Cardiac septum (tissue), 1 donor: Measurements from ENCODE around the gene CDH24. TPM values are rescaled to one million over a fixed set of nuclear protein-coding genes. Genes with fewer than 3 reads are reported as not detected.
"Not testable (repeated sequence)": the region's sequence is repeated elsewhere in the genome, so short reads cannot be mapped to it uniquely, and the experiment has no call there.

Experiments used
- DNase-seq: peaks from one replicate; pipeline ENCODE4 v3.0.0-alpha.2; 2020; ENCODE audit warnings: low spot score
- intact Hi-C: fragments of 100-400 bp; cut with DNase I; formaldehyde crosslinking; loops from one replicate; pipeline ENCODE4 v1.14.0; 2022
- total RNA-seq: library from RNA; stranded (reverse); fragmentation: NEBNext Ultra II Directional; extraction: Animal tissue kit (Norgen Biotek cat#: 25700); gene quantifications from one replicate; pipeline ENCODE4 v1.2.1, GENCODE V29; 2021
- donor health status: DM: no; HTN: no; CAD: no.

Gene CDH24
- total RNA-seq, 1 donor from 2014 or later: 2.6 TPM

DNA sequence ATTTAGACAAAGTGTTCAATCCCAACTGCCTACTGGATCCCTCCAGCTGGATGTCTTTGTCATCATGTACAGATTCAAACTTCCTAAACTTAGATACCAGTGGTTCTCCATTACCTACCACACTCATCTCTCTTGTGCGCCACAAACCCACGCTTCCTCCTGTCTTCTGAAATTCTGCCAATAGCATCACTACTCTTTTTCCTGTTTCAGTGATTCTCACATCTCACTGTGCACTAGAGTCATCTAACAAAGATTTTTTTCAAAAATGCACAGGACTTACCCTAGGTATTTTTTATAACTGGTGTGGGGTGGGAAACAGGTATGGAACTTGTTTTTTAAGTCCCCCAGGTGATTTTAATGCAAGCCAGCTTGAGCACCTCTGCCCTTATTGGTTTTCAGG, 28.5 kb downstream of the CDH24 start:
- intact Hi-C loops: no loop called here

DNA sequence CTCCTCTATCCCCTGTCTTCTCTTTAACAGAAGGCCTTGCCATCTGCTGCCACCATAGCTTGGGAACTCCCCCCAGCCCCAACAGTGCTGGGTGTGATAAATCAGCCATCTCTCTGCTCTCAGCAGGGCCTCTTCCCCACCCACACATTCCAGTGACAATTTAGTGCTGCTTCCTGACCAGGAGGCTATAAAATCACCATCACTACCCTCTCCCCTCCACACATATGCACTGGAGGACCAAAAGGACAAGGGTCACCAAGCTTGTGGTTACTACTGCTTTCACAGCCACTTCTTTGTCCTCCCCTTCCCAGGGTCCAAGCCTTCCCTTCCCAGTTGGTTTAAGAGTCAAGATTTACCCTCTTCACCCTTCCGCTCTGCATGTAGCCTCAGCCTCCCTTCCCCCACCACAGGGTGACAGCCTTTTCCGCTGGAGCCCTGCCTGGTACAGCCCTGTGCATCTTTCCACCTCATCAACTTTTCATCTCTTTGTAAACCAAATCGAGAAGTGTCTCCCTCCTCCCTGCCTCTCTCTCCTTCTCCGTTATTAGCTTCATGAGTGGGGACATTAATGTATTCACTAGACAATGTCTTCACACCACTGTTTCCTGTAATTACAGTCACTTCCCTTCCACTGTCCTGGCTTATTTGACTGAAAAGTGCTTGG, 32.0 kb downstream of the CDH24 start:
- intact Hi-C loops: no loop called here

More for the DNA sequence above, 28.5 kb downstream of the CDH24 start:
- DNase-seq: no peak

DNA sequence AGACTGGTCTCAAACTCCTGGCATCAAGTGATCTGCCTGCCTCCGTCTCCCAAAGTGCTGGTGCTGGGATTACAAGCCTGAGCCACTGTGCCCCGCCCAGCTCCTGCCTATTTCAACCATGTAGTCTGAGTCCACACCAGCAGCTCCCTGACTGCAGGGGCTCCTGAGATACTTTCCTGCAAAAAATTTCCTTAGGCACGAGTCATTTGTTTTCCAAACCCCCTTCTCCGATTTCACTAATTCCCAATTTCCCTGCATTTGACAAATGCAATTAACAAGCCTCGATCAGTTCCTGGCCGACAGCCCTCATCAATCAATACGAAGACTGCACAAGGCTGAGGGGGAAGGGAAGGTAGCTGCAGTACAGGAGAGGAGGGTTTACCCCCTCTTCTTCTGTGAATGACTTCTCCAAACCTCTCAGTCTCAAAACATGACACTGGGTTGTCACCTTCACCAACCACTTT, 32.7 kb downstream of the CDH24 start:
- DNase-seq: no peak
- intact Hi-C loops: no loop called here

More for the DNA sequence above, 32.0 kb downstream of the CDH24 start:
- no peak for DNase-seq

DNA sequence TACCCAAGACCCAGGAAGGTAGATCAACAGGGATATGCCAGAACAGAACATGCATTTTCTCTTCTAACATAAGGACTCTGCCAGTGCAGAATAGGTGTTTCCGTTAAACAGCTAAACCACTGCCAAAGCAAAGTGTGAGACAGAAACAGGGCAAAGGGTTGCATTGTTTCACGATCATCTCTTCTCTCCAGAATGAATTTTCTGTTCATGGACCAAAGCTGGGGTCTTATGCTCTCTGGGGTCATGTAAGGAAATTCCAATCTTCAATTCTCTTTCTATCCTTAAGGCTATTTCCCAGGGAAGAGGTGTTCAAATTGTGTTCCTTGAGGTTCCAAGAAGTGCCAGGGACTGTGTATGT, 33.5 kb downstream of the CDH24 start:
- intact Hi-C loops: no loop called here
- DNase-seq: no peak

DNA sequence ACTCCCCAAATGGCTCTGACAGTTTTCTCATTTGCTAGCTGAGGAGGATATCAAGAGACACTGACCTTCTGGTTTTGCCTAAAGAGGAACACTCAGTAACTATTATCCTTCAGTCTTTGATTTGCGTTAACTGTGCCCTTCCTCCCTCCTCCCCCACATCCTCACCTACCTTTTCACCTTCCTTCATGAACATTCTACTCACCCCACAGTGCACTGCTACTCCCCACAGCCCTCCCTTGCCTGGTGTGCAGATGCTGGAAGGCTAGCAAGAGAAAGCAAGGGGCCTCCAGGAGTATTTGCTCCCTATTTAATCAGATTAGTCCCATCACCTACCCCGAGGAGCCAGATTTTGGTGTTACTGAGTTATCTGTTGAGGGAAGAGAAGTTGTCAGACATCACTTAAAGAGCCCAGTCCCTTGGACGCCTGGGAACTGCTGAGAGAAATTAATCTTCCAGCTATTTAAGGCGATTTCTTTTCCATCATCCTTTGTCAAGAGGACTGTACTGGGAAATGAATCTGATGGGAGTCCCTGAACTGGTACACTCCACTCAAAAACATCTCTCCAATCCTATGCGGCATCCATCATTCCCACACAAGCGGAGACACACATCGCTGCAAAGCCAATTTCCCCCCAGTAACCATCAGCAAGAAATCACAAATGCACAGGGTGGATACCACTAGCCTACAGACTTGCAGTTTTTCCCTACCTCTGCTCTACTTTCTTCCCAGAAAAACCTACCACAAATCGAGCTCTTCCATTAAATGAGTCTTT, 34.1 kb downstream of the CDH24 start:
- DNase-seq: no peak
- intact Hi-C loops: no loop called here

DNA sequence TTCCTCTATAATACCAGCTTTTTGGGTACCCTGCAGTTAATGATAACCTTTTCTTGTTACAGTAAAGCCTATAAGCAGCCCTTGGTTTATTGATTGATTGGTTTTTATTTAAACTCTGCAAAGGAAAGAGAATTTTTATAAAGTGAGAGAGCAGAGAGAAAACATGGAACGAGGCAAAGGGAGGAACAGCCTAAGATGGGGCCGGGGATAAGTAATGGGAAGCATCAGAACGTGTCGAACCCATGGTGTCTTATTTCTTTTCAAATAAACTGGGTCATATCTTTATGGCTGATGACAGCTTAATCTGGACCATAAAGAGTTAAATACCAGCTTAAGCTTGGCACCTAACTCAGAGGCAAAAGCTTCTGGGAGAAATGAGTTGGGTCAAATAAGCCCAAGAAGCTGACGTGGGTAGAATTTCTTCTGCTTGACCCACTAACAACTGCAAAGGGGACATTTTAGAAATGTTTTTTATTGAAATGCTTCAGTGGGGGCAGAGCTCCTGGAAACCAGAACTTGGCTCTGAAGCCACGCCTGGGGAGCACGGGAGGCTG, 35.4 kb downstream of the CDH24 start:
- no peak for DNase-seq
- intact Hi-C loops: no loop called here

DNA sequence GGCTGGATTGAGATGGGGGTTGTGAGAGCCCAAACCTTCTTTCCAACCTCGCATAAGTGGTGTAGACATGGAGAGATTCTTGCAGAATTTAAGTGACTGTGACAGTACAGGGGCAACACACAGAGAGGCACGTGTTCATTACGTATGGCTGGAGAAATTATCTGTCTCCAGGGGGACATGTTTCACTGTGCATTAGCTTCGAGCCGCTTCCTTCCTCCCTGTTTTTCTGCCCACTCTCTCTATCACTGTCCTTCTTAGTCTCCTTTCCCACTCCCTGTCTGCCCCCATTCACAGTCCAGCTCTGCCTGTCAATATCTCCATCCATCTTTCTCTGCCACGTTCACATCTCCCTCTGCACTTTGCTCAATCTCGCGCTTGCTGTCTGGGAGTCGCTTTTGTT, 35.9 kb downstream of the CDH24 start:
- no peak for DNase-seq
- intact Hi-C loops: no loop called here

DNA sequence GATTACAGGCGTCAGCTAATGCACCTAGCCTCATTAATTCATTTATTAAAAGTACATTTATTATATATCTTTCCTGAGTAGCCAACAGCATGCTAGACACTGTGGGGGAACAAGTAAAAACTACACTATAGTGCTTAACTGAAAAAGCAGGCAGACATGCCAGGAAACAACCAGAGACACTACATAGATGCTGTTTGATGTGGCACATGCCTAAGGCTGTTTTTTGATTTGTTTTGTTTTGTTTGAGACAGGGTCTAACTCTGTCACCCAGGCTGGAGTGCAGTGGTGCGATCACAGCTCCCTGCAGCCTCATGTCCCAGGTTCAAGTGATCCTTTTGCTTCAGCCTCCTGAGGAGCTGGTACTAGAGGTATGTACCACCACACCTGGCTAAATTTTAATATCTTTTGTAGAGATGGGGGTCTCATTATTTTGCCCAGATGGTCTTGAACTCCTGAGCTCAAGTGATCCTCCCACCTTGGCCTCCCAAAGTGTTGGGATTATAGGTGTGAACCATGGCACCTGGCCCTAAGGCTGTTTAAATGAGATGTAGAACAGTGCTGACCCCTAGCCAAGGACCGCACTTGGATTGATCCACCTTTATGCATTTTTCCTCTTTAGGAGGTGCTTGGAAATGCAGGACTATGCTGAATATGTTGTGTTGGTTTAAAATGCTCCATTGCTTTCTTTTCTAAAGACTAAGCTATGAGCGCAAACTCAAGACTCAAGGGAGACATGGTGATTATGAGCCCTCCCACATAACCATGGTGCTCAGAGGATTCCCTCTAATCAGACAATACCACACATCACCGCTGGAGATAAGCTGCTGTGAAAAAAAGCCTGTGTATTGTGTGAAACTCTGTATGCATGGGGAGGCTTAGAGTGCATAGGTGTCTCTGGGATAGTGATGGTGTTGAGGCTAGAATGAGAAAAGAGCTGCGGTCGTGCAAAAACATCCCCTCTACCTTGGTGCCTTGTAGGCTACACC, 36.9 kb downstream of the CDH24 start:
- no peak for DNase-seq
- intact Hi-C loops: no loop called here

DNA sequence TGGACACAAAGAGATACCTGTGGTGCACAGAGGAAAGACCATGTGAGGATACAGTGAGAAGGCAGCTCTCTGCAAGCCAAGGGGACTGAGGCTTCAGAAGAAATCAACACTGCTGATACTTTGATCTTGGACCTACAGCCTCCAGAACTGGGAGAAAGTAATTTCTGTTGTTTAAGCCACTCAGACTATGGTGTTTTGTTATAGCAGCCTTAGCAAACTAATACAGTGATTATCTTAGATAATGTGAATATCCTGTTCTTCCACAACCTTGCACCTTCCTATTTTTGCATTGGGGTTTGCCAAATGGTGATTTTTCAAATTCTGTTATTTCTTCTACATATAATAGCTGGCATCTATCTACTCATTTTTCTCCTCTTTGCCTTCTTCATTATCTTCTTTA, 39.2 kb downstream of the CDH24 start:
- intact Hi-C loops: no loop called here
- DNase-seq: no peak

DNA sequence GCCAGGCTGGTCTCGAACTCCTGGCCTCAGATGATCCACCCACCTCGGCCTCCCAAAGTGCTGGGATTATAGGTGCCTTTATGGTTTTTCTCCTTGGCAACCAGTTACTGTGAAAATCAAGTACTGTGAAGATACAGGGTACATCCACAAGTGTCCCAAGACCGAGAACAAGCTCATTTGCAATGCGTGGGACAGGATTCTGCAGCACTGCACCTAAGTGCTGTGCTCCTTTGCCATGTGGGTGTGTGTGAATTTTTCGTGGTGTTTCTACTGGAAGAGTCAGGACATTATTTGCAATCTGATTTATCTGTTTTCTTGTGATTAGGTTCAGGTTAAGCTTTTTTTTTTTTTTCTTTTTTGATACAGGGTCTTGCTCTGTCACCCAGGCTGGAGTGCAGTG, 40.2 kb downstream of the CDH24 start:
- no peak for DNase-seq
- intact Hi-C loops: no loop called here

DNA sequence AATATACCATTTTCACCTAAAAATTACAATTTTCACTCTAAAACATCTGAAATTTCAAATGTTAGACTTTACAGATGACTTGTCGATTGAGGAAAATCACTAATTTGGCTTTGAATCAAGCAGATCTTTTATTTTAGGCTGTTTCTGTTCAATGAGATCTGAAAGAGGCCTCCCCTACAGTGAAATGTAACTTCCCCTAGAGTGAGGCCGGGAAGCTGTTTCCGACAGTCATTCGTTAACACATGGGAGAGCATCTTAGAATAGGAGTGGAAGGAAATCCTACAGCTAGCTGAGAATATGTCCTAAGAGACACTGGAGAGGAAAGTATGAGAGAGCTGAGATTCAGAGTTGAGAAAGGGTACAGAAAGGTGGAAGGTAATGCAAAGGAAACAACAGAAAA, 41.7 kb downstream of the CDH24 start:
- DNase-seq: no peak
- intact Hi-C loops: no loop called here

DNA sequence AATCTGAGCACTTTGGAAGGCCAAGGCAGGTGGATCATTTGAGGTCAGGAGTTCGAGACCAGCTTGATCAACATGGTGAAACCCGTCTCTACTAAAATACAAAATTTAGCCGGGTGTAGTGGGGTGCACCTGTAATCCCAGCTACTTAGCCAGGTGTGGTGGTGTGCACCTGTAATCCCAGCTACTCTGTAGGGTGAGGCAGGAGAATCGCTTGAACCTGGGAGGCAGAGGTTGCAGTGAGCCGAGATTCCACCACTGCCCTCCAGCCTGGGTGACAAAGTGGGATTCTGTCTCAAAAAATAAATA, 43.6 kb downstream of the CDH24 start:
- intact Hi-C loops, DNase-seq: not testable (repeated sequence)

DNA sequence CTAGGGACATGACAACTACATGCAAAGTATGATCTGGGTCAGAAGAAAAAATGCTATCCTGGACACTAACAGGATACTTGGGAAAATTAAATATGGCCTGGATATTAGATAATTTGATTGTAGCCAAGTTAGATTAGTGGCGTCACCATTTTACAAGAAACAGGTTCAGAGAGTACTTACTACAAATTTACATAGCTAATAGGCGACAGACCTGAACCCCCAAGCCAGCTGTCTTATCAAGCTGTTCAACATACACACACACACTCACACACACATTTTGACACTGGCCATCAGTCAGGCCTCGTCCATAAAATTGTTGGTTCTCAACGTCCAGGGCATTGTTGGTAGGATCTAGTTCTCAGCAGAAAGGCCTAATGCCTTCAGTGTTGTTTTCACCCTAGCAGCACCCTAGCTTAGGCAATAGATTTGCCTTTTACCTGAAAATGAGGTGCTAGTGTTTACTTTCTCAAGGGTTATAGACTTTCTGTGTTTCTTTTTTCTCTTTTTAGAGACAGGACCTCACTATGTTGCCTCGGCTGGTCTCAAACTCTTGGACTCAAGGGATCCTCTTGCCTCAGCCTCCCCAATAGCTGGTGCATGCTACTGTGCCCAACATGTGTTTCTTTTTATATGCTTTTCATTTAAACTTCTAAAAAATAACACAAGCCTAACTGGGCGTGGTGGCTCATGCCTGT, 44.1 kb downstream of the CDH24 start:
- intact Hi-C loops: no loop called here
- DNase-seq: no peak

DNA sequence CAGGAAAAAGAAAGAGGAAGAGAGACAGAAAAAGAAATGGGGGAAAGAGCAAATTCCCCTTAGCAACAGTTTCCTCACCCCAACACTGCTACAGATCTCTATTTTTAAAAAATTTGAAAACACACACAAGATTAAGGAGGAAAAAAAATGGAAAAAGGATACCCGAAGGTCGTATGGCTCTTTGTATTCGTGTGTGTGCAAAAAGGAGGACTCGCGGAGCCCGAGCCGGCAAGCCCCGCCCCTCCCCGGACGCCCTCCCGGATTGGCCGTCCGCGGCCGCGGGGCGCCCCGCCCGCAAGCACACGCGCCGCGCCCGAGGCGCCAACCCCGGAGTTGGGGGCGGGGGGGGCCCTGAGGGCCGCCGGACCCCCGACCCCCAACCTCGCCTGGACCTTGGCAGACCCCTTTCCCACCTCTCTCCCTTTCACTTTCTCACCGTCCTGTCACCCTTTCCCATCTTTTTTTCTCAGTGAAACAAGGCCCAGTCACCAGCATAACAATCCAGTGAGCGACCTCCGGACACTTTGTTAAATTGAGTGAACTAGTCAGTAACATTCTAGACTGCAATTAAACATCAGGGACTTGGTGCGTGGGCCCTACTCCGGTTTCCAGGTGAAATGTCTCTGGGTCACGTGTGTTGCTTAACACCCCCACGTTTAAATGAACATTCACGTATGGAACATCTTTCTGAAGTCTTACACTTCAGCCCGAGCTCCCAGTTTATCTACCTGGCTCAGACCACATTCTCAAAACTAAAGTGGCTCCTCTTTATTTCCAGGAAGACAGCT, 47.2 kb downstream of the CDH24 start, which contains the start of gene C14orf93:
C14orf93 (minus strand) TSS at position 205 of the 788 bp plus-strand sequence. CDS start 11,120 bp downstream, outside the sequence.
- peak; percentile 89 for DNase-seq
- intact Hi-C loops: loop anchor here (5.0 kb wide), 1 partner anchor 47 kb away; the partner anchor contains the start of gene CDH24

DNA sequence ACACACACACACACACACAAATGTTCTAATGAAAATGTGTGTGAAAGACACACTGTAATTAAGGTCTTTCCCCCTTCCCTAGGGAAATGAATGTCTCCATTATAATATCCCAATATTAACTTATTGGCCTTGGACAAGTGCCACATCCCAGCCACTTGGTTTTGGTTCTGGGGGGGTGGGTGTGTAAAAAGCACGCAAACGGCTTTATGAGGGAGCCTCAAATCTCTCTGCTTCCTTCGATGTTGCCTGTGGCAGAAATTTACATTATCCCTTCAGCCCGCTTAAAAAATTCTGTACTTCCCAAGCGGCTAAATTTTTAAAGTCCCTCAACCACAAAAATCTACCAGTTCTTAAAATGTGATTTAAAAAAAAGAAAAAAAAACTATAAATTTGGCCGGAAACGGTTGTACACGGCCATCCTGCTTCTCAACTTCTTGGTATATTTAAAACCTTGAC, 47.8 kb downstream of the CDH24 start:
- intact Hi-C loops: loop anchor here (5.0 kb wide), 1 partner anchor 48 kb away; the partner anchor contains the start of gene CDH24
- no peak for DNase-seq

DNA sequence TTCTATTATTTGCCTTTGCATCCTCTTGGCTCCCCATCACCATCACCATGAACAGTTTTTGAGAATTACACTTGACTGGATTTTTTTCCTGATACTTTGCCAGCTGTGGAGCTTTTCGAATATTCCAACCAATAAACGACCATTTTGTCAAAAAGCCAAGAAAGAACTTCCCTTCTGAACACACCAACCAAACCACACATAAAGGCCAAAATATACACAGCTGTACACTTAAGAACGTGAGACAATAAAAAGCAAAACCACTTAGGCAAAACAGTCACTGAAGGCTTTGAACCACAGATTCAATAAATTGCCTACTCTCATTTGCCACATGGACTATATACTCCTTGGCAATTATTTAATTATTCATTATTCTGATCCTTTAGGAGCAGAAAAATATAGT, 48.5 kb downstream of the CDH24 start:
- DNase-seq: no peak
- intact Hi-C loops: loop anchor here (5.0 kb wide), 1 partner anchor 48 kb away; the partner anchor contains the start of gene CDH24

DNA sequence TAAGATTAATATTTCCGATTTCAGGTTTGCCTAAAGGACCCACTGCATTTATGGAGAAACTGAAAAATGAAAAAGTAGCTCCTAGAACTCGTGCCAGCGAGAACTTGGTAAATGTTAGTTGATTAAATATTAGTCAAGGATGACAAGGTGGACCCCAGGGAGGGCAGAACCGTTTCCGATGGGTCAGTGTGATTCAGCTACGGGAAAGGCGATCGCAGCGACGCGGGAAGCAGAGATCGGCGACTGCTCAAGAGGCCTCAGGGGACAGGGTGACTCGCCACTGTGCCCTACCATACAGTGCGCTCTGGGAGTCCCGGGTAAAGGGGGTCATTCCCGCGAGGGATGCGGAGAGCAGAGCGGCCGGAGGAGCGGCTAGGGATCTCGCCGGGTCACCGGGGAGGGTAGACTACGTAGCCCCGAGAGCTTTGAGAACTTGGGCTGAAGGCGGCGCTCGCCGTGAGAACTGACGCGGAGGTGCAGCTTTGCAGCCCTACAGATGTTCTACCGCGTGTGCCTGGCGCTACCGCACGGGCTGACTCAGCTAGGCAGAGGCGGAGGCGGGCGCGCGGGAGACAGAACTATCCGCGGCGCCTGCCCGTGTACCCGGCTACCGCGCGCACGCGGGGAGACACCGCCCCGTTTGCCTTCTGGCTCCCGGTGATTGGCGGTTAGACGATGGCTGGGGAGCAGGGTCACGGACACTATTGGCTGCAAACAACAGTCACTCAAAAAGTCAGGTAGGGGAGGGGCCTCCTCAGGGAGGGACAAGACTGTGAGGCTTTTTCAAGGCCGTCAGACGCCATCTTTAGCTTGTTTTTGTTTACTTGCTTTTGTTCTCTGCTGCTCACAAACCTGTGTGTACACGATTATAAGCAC, 50.5 kb downstream of the CDH24 start:
- peak; percentile 98 for DNase-seq
- intact Hi-C loops: loop anchor here (5.0 kb wide), 1 partner anchor 51 kb away; the partner anchor contains the start of gene CDH24
